SU-DHL-6 (cell line): ENCODE results near the gene RAD51AP2.

ENCODE experiments used
- H2AFZ ChIP-seq: fragments of 200-600 bp; sonication (generic); 2 replicates; pipeline ENCODE4 v1.6.1; 2014; ENCODE audit warnings: low read depth, mild to moderate bottlenecking, moderate library complexity, mixed read lengths, antibody characterized with exemption, low read length; ENCODE audit not compliant: severe bottlenecking
- H3F3A ChIP-seq: fragments of 200-600 bp; shearing (Covaris generic); 2 replicates; pipeline ENCODE4 v1.6.0; 2016; ENCODE audit warnings: antibody characterized with exemption, mild to moderate bottlenecking; ENCODE audit not compliant: insufficient read depth
- H3K27ac ChIP-seq: fragments of 200-600 bp; sonication (generic); 2 replicates; pipeline ENCODE4 v1.5.1; 2016; ENCODE audit warnings: low read depth, mild to moderate bottlenecking, low read length, moderate library complexity, mixed read lengths
- H3K27me3 ChIP-seq: fragments of 200-600 bp; sonication (generic), shearing (Covaris generic); 2 replicates; pipeline ENCODE4 v1.6.0; 2014; ENCODE audit warnings: mild to moderate bottlenecking, low read length
- H3K36me3 ChIP-seq: fragments of 200-600 bp; sonication (generic); 2 replicates; pipeline ENCODE4 v1.6.1; 2014; ENCODE audit warnings: mild to moderate bottlenecking, low read length, mixed read lengths
- H3K4me2 ChIP-seq: fragments of 300-600, 200-600 bp; shearing (Covaris generic), sonication (generic); 2 replicates; pipeline ENCODE4 v1.6.0; 2014; ENCODE audit warnings: low read length, low read depth, mild to moderate bottlenecking; ENCODE audit not compliant: poor library complexity, severe bottlenecking
- H3K4me3 ChIP-seq: fragments of 200-600 bp; sonication (generic); 2 replicates; pipeline ENCODE4 v1.5.1; 2014; ENCODE audit warnings: antibody characterized with exemption, low read length, mild to moderate bottlenecking, mixed read lengths; ENCODE audit not compliant: insufficient read depth, poor library complexity, severe bottlenecking
- H3K79me2 ChIP-seq: fragments of 200-600 bp; sonication (generic); 2 replicates; pipeline ENCODE4 v1.6.1; 2014; ENCODE audit warnings: mild to moderate bottlenecking, low read length, moderate library complexity; ENCODE audit not compliant: insufficient read depth
- H3K9ac ChIP-seq: fragments of 200-600 bp; sonication (generic); 2 replicates; pipeline ENCODE4 v1.7.0; 2014; ENCODE audit warnings: mild to moderate bottlenecking, low read length
- H3K9me2 ChIP-seq: fragments of 200-600 bp; sonication (generic); replicated peaks from 2 replicates; pipeline ENCODE4 v1.6.1; 2014; ENCODE audit warnings: low read length; ENCODE audit not compliant: insufficient read depth
- H3K9me3 ChIP-seq: fragments of 200-600 bp; sonication (generic); 2 replicates; pipeline ENCODE4 v1.6.1; 2014; ENCODE audit warnings: low read length, mixed read lengths; ENCODE audit not compliant: insufficient read depth
- H4K20me1 ChIP-seq: fragments of 200-600 bp; sonication (generic); 2 replicates; pipeline ENCODE4 v1.6.1; 2014; ENCODE audit warnings: low read depth, mild to moderate bottlenecking, antibody characterized with exemption, low read length, moderate library complexity, mixed read lengths
- EZH2phosphoT487 ChIP-seq: fragments of 200-600 bp; sonication (generic), shearing (Covaris generic); conservative IDR thresholded peaks from 2 replicates; pipeline ENCODE4 v1.6.1; 2018; ENCODE audit warnings: mild to moderate bottlenecking, antibody characterized with exemption, low read length, moderate library complexity, mixed read lengths
- TF ChIP-seq, protein P1 (sequence below): fragments of 200-600 bp; sonication (generic); IDR thresholded peaks from one replicate; pipeline ENCODE4 v1.5.1; 2017; ENCODE audit warnings: antibody characterized with exemption, mild to moderate bottlenecking, low read length, moderate library complexity; ENCODE audit not compliant: insufficient read depth, poor library complexity, severe bottlenecking

RAD51AP2 gene

GRCh38 chr2:17557596-17557995, 39.4 kb upstream of the RAD51AP2 start:
- Histone ChIP-seq H3K9me2 (no peaks in the 10 kb centered on the region), H4K20me1 (no peaks in the 10 kb centered on the region), H3K27me3 (no peaks in the 10 kb centered on the region), H3K9ac (no peak overlapping the region), H3F3A (no peaks in the 10 kb centered on the region), H3K27ac (no peak overlapping the region), H3K4me2 (no peak overlapping the region), H3K4me3 (no peak overlapping the region), H3K9me3 (no peaks in the 10 kb centered on the region), H3K79me2 (no peaks in the 10 kb centered on the region), H3K36me3 (no peaks in the 10 kb centered on the region), H2AFZ (no peak overlapping the region)
- no peak for TF ChIP-seq EZH2phosphoT487
- TF ChIP-seq, protein P1, sequence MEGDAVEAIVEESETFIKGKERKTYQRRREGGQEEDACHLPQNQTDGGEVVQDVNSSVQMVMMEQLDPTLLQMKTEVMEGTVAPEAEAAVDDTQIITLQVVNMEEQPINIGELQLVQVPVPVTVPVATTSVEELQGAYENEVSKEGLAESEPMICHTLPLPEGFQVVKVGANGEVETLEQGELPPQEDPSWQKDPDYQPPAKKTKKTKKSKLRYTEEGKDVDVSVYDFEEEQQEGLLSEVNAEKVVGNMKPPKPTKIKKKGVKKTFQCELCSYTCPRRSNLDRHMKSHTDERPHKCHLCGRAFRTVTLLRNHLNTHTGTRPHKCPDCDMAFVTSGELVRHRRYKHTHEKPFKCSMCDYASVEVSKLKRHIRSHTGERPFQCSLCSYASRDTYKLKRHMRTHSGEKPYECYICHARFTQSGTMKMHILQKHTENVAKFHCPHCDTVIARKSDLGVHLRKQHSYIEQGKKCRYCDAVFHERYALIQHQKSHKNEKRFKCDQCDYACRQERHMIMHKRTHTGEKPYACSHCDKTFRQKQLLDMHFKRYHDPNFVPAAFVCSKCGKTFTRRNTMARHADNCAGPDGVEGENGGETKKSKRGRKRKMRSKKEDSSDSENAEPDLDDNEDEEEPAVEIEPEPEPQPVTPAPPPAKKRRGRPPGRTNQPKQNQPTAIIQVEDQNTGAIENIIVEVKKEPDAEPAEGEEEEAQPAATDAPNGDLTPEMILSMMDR, result no peak

- H3K9ac ChIP-seq, result no peak overlapping the region
- no peaks in the 10 kb centered on the region for H3K9me3 ChIP-seq
- no peak for TF ChIP-seq EZH2phosphoT487
- TF ChIP-seq, protein P1, result no peak
- no peak overlapping the region for H3K27ac ChIP-seq
- H3K27me3 ChIP-seq, result no peaks in the 10 kb centered on the region
- no peak overlapping the region for H3K4me2 ChIP-seq
- no peaks in the 10 kb centered on the region for H4K20me1 ChIP-seq
- H2AFZ ChIP-seq, result no peak overlapping the region
- no peak overlapping the region for H3K4me3 ChIP-seq
- H3F3A ChIP-seq, result no peaks in the 10 kb centered on the region
- no peaks in the 10 kb centered on the region for H3K36me3 ChIP-seq
- no peaks in the 10 kb centered on the region for H3K79me2 ChIP-seq
- no peaks in the 10 kb centered on the region for H3K9me2 ChIP-seq
Measured at GRCh38 chr2:17555150-17555549, 36.9 kb upstream of the RAD51AP2 start.

DNA sequence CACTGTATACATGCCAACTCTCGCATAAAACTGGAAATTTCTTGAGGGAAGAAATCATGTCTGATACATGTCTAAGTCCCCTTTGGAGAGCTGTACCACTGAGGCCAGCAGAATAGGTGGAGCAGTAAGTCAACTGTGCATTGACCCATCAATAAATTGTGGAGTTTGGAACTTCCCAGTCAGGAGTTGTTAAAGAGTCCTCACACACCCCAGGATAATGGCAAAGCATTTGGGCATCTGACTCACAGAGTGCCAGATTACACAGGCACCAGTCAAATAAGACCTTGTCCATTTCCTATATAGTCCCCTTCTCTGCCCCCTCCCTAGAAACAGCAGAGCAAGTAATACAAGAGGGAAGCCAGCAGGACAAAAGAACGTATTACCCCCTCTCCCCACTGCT, 32.7 kb upstream of the RAD51AP2 start:
- no peaks in the 10 kb centered on the region for H4K20me1 ChIP-seq
- no peaks in the 10 kb centered on the region for H3K9me3 ChIP-seq
- H3K4me3 ChIP-seq, result no peak overlapping the region
- H3K79me2 ChIP-seq, result no peaks in the 10 kb centered on the region
- no peak for TF ChIP-seq EZH2phosphoT487
- TF ChIP-seq, protein P1, result no peak
- no peaks in the 10 kb centered on the region for H3K36me3 ChIP-seq
- H2AFZ ChIP-seq, result no peak overlapping the region
- no peaks in the 10 kb centered on the region for H3K27me3 ChIP-seq
- H3F3A ChIP-seq, result no peaks in the 10 kb centered on the region
- H3K9ac ChIP-seq, result no peak overlapping the region
- no peaks in the 10 kb centered on the region for H3K9me2 ChIP-seq
- H3K4me2 ChIP-seq, result no peak overlapping the region
- H3K27ac ChIP-seq, result no peak overlapping the region
